HG02588 (cell line): ENCODE data around the gene PSMB8.

Source experiments
- ATAC-seq: cut with Tn5 transposase; IDR thresholded peaks from one replicate; pipeline ENCODE4 v1.9.1; 2021; ENCODE audit warnings: mild to moderate bottlenecking, moderate library complexity; ENCODE audit not compliant: unreplicated experiment

The PSMB8 gene

GRCh38 chr6:32857156-32857891 lies 13.5 kb upstream of the PSMB8 start:
- ATAC-seq: no peak

- ATAC-seq: no peak
These were observed 11.8 kb upstream of the PSMB8 start for GRCh38 chr6:32855467-32856174.

- peak; percentile 15 for ATAC-seq
These were observed 10.7 kb upstream of the PSMB8 start for GRCh38 chr6:32854376-32855178.

- peak; percentile 76 for ATAC-seq
These were observed 9.9 kb upstream of the PSMB8 start, which contains the start of the genes PSMB9 and TAP1 for GRCh38 chr6:32853541-32854375. PSMB9 (plus strand) TSS chr6:32854192; CDS start chr6:32854230, 38 bp downstream. TAP1 (minus strand) TSS chr6:32853704; CDS start chr6:32853636, 68 bp downstream.

GRCh38 chr6:32852844-32853540 lies 9.1 kb upstream of the PSMB8 start:
- ATAC-seq: peak; percentile 23

GRCh38 chr6:32852018-32852843 lies 8.4 kb upstream of the PSMB8 start:
- no peak for ATAC-seq

- no peak for ATAC-seq
These were observed 7.2 kb upstream of the PSMB8 start for GRCh38 chr6:32851025-32851424.

DNA sequence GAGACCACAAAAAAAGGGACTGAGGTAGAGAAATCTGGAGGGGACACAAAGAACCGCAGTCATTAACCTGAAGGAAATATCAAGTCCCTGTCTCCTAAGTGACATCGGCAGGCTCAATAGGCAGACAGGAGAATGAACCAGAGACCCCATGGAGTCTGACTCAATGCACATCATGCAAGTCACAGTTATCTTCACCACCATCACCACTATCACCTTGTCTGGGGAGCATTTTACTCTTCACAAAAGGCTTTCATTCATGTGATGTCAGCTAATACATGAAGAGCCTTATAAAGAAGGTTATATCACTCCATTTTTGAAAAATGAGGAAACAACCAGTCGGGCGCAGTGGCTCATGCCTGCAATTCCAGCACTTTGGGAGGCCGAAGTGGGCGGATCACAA lies 5.3 kb upstream of the PSMB8 start:
- no peak for ATAC-seq

DNA sequence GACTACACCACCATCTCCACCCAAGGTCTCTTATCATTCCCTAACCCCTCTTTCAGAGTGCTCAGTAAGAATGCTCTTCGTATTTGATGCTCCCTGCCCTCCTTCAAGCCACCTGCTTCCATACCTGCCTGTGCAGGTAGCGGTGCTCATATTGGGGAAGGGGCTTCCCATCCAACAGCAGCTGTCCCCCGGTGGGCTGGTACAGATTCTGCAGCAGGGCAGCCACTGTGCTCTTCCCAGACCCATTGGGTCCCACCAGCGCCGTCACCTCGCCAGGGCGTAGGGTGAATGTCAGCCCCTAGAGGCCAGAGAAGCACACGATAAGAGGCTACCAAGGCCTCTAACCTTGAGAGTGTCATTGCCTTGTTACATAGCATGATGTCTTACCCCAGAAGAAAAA lies 3.9 kb upstream of the PSMB8 start:
- ATAC-seq: no peak

DNA sequence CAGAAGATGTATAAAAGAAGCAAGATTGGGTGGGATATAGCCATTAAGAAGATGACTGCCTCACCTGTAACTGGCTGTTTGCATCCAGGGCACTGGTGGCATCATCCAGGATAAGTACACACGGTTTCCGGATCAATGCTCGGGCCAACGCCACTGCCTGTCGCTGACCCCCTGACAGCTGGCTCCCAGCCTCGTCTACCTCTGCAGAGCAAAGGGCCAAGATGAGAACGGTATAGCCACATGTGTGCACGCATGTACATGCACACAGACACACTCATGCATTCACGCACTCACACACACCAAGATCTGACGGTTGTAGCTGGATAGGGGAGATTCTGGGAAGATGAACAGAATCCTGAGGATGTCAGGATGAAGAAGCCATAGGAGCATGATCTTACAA lies 3.2 kb upstream of the PSMB8 start:
- ATAC-seq: no peak

GRCh38 chr6:32845384-32845884 lies 1.6 kb upstream of the PSMB8 start:
- no peak for ATAC-seq

DNA sequence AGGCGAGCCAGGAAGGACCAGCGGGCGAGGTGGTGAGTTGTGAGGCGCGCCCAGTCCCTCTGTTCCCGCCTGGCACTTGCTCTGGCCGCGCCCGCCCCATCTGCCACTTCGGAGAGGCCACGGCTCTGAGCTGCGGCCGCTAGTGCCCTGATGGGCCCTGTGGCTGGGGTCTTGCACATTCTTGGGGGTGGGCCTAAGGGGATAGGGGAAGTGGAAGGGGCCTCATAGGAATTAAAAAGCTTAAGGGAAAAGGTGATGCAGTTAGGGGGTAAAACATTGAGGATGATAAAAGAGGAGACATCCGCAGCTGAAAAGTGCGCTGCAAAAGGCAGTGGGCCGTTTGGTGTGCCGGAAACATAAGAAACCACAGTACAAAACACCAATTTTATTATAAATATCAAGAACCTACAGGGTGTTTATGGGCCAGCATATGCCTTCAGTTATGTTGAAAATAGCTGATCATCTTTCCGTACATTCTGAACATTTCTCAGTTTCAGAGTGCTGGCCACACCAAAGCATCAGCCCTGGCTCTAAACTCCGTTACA lies 1.1 kb upstream of the PSMB8 start:
- ATAC-seq: no peak

DNA sequence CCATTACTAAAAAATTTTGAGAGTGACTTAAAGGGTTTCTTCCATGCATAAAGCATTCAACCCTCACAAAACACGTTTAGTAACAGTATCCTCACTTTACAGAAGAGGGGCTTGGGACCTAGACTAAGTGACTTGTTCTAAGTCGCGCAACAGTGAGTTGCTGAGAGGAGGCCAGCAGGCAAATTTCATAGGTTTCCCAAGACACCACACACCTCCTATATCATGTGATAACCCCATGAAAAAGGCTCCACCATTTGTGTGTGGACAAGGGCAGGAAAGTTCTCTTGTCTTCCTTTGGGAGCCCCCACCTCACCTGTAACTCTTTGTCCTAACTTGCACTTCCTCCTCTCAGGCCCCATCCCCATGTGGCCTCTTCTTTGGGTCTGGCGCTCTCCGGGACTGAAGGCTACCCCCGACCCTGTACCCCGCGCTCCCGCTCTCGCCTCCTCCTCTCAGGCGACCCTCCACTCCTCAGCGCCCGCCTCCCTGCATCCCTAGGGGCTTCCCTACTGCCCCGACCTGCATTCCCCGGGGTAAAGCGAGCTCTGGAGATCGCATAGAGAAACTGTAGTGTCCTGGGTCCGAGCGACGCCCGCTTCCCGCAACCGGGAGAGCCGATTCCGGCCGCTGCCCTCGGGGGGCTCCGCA lies 392 bp downstream of the PSMB8 start:
- no peak for ATAC-seq

DNA sequence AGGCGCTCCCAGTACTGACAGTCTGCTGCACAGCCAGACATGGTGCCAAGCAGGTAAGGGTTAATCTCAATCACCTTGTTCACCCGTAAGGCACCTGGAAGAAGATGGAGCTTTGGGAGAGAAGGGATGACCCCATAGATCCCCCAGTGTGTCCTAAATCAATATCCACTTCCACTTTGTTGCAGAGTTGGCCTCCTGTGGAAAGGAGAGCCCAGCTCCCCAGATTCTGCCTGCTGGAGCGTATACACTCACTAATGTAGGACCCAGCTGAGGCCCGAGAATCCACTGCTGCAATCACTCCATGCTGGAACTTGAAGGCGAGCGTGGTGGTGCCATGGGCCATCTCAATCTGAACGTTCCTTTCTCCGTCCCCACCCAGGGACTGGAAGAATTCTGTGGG lies 1.2 kb downstream of the PSMB8 start:
- ATAC-seq: no peak

DNA sequence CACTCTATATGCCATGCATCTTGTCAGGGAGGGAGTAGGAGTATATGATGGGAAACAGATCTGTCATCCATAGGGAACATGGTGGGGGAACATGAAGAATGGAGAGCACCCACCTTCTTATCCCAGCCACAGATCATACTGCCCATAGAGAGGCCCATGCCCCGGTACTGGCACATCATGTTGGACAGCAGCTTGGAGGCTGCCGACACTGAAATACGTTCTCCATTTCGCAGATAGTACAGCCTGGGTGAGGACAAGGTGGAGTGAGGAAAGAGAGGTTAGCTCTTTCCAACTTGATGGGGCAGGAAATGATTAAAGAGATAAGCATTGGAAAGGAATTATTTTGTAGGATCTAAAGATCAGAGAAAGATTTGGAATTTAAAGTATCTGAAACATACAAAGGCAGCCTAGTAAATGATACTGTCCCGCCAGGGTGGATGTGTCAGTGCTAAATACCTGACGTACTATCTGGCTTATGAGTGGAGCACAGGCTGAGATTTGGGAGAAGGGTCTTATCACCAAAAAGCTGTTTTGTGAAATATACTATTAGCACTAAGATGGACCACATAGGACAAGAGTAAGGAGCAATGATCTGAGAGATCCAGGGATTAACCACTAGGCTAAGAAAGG lies 1.7 kb downstream of the PSMB8 start:
- ATAC-seq: no peak

DNA sequence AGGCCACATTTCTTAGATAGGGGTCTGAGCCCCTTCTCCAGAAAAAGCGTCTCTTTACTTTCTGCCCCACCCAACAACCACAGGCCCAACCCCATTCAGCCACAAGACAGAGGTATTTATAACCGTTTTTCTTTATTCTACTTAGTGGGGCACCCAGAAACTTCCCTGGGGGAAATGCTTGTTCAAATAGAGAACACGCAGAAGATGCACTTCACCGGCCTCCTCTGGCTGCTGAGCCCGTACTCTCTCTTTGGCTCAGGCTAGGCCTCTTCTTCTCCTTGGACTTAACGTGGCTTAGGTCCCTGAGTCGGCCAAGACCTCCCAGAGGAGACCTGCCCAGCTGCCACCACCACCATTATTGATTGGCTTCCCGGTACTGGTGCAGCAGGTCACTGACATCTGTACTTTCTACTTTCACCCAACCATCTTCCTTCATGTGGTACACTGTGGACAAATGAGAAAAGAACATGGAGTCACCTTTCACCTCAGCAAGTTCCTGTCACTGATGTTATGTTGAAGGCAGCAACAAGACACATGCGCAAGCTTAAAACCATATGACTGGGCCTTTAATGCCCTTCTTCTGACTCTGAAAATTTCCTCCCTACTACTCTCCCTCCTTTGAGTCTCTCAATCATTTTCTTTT lies 3.1 kb downstream of the PSMB8 start:
- ATAC-seq: no peak

DNA sequence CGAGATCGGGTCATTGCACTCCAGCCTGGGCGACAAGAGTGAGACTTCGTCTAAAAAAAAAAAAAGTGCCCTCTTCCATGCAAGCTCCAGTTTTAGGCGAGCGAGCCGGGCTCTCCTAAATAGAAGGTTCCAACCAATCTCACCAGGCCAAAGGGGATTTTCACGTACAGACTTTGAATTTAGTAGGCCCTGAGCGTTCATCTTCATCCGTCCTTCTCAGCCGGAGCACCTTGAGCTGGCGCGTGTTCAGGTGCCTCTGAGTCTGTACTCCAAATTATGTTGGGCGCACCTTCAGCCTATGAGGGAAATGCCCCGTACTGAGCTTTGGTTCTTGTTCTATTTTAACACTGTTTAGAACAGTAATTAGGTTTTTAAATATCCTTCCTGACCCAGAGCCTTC lies 4.5 kb downstream of the PSMB8 start:
- ATAC-seq: no peak
